GM18519 (cell line): Measurements from ENCODE around the gene TGFBR3.

ENCODE experiments used
- ATAC-seq: cut with Tn5 transposase; IDR thresholded peaks from one replicate; pipeline ENCODE4 v1.9.1; 2021; ENCODE audit warnings: mild to moderate bottlenecking, moderate library complexity; ENCODE audit not compliant: unreplicated experiment, low FRiP score

The TGFBR3 gene

GRCh38 chr1:91804546-91805023 lies 81.4 kb downstream of the TGFBR3 start:
- ATAC-seq, result no peak

GRCh38 chr1:91803847-91804545 lies 82.0 kb downstream of the TGFBR3 start:
- peak; percentile 79 for ATAC-seq

- no peak for ATAC-seq
Measured at GRCh38 chr1:91803123-91803522, 82.8 kb downstream of the TGFBR3 start.

- ATAC-seq, result no peak
Measured at GRCh38 chr1:91801496-91802115, 84.3 kb downstream of the TGFBR3 start.

- ATAC-seq, result no peak
Measured at GRCh38 chr1:91799863-91800262, 86.1 kb downstream of the TGFBR3 start.

GRCh38 chr1:91799159-91799558 lies 86.8 kb downstream of the TGFBR3 start:
- ATAC-seq, result no peak

- ATAC-seq, result no peak
Measured at GRCh38 chr1:91798740-91799139, 87.2 kb downstream of the TGFBR3 start.

GRCh38 chr1:91798241-91798648 lies 87.7 kb downstream of the TGFBR3 start:
- no peak for ATAC-seq

- ATAC-seq, result no peak
Measured at GRCh38 chr1:91797164-91797563, 88.8 kb downstream of the TGFBR3 start.

- ATAC-seq, result no peak
Measured at GRCh38 chr1:91796390-91796654, 89.6 kb downstream of the TGFBR3 start.

- ATAC-seq, result no peak
Measured at GRCh38 chr1:91795591-91796389, 90.2 kb downstream of the TGFBR3 start.

- ATAC-seq, result no peak
Measured at GRCh38 chr1:91793877-91794276, 92.1 kb downstream of the TGFBR3 start.

GRCh38 chr1:91793189-91793588 lies 92.8 kb downstream of the TGFBR3 start:
- ATAC-seq, result no peak

- no peak for ATAC-seq
Measured at GRCh38 chr1:91792489-91793071, 93.4 kb downstream of the TGFBR3 start.

GRCh38 chr1:91791691-91792488 lies 94.1 kb downstream of the TGFBR3 start:
- no peak for ATAC-seq

GRCh38 chr1:91791103-91791502 lies 94.8 kb downstream of the TGFBR3 start:
- no peak for ATAC-seq

- no peak for ATAC-seq
Measured at GRCh38 chr1:91790392-91790791, 95.6 kb downstream of the TGFBR3 start.

GRCh38 chr1:91789273-91789997 lies 96.5 kb downstream of the TGFBR3 start:
- no peak for ATAC-seq

- no peak for ATAC-seq
Measured at GRCh38 chr1:91787919-91788318, 98.0 kb downstream of the TGFBR3 start.

- ATAC-seq, result no peak
Measured at GRCh38 chr1:91784616-91785015, 101.3 kb downstream of the TGFBR3 start.
